Measurements from ENCODE around the gene KDM4C. TPM values are rescaled to one million over a fixed set of nuclear protein-coding genes. Genes with fewer than 3 reads are reported as not detected.

Gene KDM4C
- total and polyA plus RNA-seq, 8 donors, result 6.7 to 129 (median 79.9) TPM

DNA sequence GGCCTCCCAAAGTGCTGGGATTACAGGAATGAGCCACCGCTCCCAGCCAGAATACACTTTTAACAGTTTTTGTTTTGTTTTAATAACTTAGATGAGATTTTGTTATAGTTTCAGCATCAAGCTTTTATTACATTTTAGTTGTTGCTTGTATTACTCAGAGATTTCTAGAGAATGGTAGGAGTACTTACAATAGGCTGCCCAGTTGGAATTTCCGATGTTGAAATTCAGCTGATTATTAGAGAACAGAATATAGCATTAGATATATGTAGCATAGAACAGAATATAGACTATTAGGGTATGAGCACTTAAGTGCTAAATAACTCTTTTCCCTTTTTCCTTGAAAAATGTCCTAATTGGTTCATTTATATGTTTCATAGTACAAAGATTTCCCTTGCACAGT is 6.2 kb downstream of the KDM4C start:
- H3K4me1 ChIP-seq, result peaks cover 19 to 71% (median 46%) of the 10 kb centered on the region in 4 donors
- intact Hi-C loops (cut with DNase I; ENCODE audit: low total_unique reads), result no loop called here
- H3K27ac ChIP-seq, result no peak overlapping the region

GRCh38 chr9:6764523-6764922 is 6.8 kb downstream of the KDM4C start:
- intact Hi-C loops (cut with DNase I; ENCODE audit: low total_unique reads), result no loop called here
- H3K4me3 ChIP-seq, result no peak overlapping the region
- H3K36me3 ChIP-seq, result no peaks in the 10 kb centered on the region
- peaks cover 19 to 73% (median 45%) of the 10 kb centered on the region in 4 donors for H3K4me1 ChIP-seq
- H3K9me3 ChIP-seq, result no peaks in the 10 kb centered on the region
- TF ChIP-seq POLR2AphosphoS5 (IDR thresholded peaks at IDR 0.05) (no peak), EP300 (IDR thresholded peaks at IDR 0.05) (no peak), POLR2A (IDR thresholded peaks at IDR 0.05) (no peak)
- TF ChIP-seq, protein P1, sequence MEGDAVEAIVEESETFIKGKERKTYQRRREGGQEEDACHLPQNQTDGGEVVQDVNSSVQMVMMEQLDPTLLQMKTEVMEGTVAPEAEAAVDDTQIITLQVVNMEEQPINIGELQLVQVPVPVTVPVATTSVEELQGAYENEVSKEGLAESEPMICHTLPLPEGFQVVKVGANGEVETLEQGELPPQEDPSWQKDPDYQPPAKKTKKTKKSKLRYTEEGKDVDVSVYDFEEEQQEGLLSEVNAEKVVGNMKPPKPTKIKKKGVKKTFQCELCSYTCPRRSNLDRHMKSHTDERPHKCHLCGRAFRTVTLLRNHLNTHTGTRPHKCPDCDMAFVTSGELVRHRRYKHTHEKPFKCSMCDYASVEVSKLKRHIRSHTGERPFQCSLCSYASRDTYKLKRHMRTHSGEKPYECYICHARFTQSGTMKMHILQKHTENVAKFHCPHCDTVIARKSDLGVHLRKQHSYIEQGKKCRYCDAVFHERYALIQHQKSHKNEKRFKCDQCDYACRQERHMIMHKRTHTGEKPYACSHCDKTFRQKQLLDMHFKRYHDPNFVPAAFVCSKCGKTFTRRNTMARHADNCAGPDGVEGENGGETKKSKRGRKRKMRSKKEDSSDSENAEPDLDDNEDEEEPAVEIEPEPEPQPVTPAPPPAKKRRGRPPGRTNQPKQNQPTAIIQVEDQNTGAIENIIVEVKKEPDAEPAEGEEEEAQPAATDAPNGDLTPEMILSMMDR (IDR thresholded peaks at IDR 0.05), result no peak
- H3K27ac ChIP-seq, result peak overlapping the region in 1 of 5 donors; percentile 39
- no peak for DNase-seq
- H3K27me3 ChIP-seq, result no peaks in the 10 kb centered on the region

More for the DNA sequence above, 6.2 kb downstream of the KDM4C start:
- no peak for DNase-seq
- Histone ChIP-seq H3K4me3 (no peak overlapping the region), H3K27me3 (no peaks in the 10 kb centered on the region), H3K36me3 (no peaks in the 10 kb centered on the region), H3K9me3 (no peaks in the 10 kb centered on the region)
- TF ChIP-seq POLR2AphosphoS5 (IDR thresholded peaks at IDR 0.05) (no peak), EP300 (IDR thresholded peaks at IDR 0.05) (no peak), POLR2A (IDR thresholded peaks at IDR 0.05) (no peak)
- TF ChIP-seq, protein P1 (IDR thresholded peaks at IDR 0.05), result no peak
- WGBS, 5 donors, result 94 to 99% (median 96%) methylated on average over 2 of the region's 2 CpGs

GRCh38 chr9:6764950-6765349 is 7.2 kb downstream of the KDM4C start:
- WGBS, 5 donors, result 63 to 98% (median 96%) methylated on average over 1 of the region's 1 CpG
- no peak for DNase-seq
- Histone ChIP-seq H3K4me3 (no peak overlapping the region), H3K36me3 (no peaks in the 10 kb centered on the region), H3K27ac (peak overlapping the region in 1 of 5 donors; percentile 39), H3K27me3 (no peaks in the 10 kb centered on the region), H3K9me3 (no peaks in the 10 kb centered on the region), H3K4me1 (peaks cover 18 to 73% (median 44%) of the 10 kb centered on the region in 4 donors)
- TF ChIP-seq, protein P1 (IDR thresholded peaks at IDR 0.05), result no peak
- TF ChIP-seq POLR2A (IDR thresholded peaks at IDR 0.05) (no peak), EP300 (IDR thresholded peaks at IDR 0.05) (no peak), POLR2AphosphoS5 (IDR thresholded peaks at IDR 0.05) (no peak)
- intact Hi-C loops (cut with DNase I; ENCODE audit: low total_unique reads), result no loop called here

DNA sequence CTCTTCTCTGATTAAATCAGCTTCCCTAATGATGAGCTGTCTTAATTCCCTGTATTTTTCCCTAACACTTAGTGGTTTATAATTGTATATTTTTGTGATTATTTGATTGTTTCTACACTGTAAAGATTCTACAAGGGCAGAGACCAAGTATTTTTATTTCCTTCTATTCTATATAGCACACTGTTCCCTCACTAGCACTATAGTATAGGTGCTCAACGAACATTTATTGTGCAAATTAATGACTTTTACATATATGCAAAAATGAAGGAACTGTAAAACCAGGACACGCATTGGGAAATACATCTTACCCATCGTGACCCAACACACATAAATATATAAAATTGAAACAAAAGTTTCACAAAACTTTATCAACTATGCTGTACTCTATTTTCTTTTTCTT is 7.6 kb downstream of the KDM4C start:
- Histone ChIP-seq H3K27ac (peak overlapping the region in 1 of 5 donors; percentile 39), H3K4me3 (no peak overlapping the region), H3K27me3 (no peaks in the 10 kb centered on the region), H3K4me1 (peaks cover 14 to 73% (median 42%) of the 10 kb centered on the region in 4 donors), H3K36me3 (no peaks in the 10 kb centered on the region), H3K9me3 (no peaks in the 10 kb centered on the region)
- no peak for DNase-seq
- TF ChIP-seq POLR2AphosphoS5 (IDR thresholded peaks at IDR 0.05) (no peak), POLR2A (IDR thresholded peaks at IDR 0.05) (no peak), EP300 (IDR thresholded peaks at IDR 0.05) (no peak)
- TF ChIP-seq, protein P1 (IDR thresholded peaks at IDR 0.05), result no peak
- intact Hi-C loops (cut with DNase I; ENCODE audit: low total_unique reads), result no loop called here
- 82 to 91% (median 86%) methylated on average over 3 of the region's 3 CpGs for WGBS, 5 donors
